GM12874 (cell line): ENCODE data around the gene ZFPL1.

Source experiments
- TF ChIP-seq, protein P1 (sequence below): IDR thresholded peaks from 2 replicates; pipeline ENCODE4 v1.5.1; 2011; ENCODE audit warnings: low read depth, mild to moderate bottlenecking, control low read depth, low read length, moderate library complexity; ENCODE audit not compliant: insufficient read depth

The ZFPL1 gene

DNA sequence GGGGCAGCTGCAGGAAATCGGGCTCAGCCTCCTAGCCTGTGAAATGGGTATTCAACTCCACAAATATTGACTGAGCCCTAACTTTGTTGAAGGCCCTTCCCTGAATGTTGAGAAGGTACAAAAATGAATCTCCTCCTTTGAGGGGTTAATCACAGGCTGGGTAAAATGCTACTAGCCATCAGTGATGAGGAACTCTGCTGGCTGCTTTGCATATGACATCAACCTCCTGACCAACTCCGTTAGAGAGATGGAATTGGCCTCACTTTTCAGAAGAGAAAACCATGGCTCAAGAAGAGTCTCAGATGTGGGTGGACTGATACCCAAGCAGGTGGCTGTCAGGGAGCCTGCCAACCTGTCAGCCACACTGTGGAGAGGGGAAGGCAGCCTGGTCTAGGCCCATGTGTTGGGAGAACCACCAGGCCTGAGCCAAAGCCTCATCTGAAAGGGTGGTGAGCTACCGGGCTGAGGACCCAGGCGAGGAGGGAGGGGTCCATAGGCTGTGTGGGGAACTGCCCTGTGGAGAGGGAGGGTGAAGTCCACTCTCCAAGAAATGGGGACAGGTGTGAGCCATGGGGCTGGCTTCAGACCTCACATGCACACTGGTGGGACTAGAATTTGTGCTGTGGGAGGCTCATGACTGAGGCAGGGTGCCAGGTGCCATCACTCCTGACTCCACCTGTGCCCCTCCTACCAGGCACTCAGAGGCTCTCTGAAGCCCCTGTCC, 12.0 kb upstream of the ZFPL1 start:
- TF ChIP-seq, protein P1, sequence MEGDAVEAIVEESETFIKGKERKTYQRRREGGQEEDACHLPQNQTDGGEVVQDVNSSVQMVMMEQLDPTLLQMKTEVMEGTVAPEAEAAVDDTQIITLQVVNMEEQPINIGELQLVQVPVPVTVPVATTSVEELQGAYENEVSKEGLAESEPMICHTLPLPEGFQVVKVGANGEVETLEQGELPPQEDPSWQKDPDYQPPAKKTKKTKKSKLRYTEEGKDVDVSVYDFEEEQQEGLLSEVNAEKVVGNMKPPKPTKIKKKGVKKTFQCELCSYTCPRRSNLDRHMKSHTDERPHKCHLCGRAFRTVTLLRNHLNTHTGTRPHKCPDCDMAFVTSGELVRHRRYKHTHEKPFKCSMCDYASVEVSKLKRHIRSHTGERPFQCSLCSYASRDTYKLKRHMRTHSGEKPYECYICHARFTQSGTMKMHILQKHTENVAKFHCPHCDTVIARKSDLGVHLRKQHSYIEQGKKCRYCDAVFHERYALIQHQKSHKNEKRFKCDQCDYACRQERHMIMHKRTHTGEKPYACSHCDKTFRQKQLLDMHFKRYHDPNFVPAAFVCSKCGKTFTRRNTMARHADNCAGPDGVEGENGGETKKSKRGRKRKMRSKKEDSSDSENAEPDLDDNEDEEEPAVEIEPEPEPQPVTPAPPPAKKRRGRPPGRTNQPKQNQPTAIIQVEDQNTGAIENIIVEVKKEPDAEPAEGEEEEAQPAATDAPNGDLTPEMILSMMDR = no peak

DNA sequence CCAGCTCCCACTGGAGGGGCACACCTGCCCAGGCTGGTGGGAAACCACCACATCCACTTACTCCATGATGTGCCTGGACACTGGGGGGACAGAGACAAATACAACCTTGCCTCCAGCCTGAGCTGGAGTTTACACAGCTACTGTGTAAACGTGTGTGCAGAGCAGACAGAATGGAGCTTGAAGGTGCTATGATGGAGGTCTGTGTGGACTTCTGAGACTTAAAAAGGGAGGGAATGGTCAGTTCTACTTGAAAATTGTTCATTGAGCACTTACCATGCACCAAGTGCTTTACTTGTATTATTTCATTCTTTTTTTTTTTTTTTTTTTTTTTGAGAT, 11.4 kb upstream of the ZFPL1 start:
- TF ChIP-seq, protein P1 = no peak

DNA sequence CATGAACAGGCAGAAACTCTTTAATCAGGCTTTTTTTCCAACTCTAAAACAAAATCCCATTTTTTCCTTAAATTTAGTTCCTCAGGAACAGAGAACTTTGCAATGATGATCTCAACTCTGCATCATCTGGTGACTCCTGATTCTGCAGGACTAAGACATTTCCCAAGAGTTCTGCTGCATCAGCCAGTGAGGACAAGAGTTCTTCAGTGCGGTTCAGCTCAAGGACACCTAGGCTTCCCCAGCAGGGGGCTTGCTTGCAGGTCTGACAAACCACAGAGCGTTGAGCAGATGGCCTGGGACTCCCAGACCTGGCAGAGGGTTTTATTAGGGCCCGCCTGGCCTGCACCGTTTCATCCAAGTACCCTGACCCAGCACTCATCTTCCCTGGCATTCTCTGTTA, 6.6 kb upstream of the ZFPL1 start:
- TF ChIP-seq, protein P1 = no peak

DNA sequence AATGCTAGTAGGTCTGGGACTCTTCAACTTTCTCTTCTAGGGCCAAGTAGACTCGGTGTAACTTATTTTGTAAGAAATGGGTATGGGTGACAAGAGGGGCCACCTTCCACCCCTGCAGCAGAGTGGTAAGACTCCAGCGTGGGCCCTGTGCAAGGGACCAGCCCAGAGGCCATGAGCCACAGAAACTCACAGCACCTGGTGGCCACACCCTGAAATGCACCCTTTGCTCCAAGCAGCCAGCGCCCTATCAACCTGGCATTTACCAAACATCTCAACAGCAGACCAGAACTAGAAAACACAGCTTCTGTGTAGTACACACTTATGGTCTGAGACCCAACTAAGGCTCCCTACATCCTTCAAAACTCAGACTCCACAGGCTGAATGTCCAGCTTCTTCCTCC, 5.9 kb upstream of the ZFPL1 start:
- TF ChIP-seq, protein P1 = peak; percentile 86

DNA sequence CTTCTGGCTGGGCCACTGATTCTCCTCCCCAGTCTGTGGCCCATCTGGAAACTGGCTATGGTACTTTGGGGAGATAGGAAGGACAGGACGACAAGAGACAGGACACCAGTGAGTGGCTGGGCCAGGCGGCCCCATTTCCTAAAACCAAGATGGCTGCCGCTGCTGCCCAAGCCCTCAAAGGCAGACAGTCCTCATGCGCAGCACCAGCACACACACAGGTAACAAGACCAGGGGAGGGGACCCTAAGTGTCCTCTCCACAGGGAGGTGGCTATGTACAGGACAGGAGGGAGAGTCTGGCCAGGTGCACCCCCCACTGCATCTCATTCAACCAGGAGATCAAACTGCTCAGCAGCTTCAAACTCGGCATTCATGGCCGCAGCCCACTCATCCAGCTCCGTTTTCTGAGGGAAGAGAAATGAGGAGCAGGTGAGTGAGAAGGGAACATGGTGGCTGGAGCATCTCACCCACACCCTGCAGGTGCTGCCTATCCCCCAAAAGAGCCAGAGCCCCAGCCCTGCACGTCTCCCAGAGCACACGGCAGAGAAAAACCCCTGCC, 5.2 kb upstream of the ZFPL1 start:
- TF ChIP-seq, protein P1 = no peak

DNA sequence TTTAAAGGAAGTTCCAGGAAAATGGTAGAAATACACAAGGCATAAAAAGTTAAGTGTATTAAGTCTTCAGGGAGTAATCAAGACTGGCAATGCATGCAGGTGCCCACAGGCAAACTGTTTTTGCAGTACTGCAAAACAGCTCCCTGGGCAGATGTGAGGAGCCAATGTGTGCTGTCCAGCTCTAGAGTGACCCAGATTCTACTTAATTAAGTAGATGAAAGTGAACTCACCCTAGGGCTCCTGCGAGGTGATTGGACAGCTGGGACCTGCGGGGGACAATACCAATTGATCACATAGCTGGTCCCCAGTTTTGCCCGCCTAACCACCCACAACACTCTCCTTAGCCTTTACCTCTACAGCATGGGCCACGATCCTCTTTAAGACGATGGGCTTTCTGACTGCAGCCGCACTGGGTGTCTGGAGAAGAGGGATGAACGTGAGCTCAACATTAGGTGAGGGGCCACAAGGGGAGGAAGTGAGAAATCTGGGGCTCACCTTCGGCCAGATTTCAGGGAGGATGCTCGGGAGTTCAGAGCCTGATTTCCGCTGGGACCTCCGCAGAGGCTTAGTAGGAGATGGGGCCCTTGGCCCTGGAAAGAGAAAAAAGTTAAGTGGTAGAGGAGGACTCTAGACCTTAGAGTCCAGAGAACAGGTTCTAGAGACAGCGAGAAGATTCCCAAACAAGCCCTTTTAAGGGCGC, 738 bp upstream of the ZFPL1 start:
- TF ChIP-seq, protein P1 = no peak

DNA sequence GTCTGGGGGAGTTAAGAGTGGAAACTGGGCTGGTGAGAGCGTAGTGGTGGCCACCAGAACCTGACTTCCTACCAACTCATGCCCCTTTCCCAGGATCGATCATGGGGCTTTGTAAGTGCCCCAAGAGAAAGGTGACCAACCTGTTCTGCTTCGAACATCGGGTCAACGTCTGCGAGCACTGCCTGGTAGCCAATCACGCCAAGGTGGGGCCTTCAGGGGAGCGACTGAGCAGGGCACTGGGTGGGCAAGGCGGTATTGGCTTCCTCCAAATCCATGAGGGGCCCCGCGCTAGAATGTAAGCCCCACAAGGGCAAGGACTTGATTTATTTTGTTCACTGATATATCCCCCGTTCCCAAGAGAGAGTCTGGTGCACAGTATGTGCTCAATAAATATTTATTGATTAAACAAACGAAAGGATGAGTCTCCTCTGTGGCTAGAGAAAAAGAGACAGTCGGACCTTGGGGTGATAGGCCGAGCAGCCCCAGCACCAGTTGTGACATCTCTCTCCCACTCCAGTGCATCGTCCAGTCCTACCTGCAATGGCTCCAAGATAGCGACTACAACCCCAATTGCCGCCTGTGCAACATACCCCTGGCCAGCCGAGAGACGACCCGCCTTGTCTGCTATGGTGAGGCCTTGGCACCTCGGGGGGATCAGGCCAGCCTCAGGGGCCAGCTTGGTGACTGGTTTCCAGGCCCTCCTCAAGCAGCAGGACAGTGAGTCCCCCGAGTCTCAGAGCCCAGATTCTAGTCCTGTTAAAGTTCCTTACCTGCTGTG, 765 bp downstream of the ZFPL1 start:
- TF ChIP-seq, protein P1 = no peak
